Measurements from ENCODE around the gene SPATA32. TPM values are rescaled to one million over a fixed set of nuclear protein-coding genes. Genes with fewer than 3 reads are reported as not detected.

The SPATA32 gene
- total RNA-seq, 1 experiment from 2014 or later: 0.81 TPM

GRCh38 chr17:45277992-45278391 is 16.1 kb upstream of the SPATA32 start:
- no peak for DNase-seq
- H3K4me2 ChIP-seq (ENCODE audit: insufficient read depth, insufficient read length, low read length): no peak overlapping the region

More at GRCh38 chr17:45277992-45278391, 16.1 kb upstream of the SPATA32 start:
- no peaks in the 10 kb centered on the region for H3K4me1 ChIP-seq (ENCODE audit: insufficient read depth, low read length)
- Mint-ChIP-seq H3K36me3 (ENCODE audit: insufficient read depth in 1 of 3, low read depth in 3 of 3) (peaks cover 2 to 23% (median 12%) of the 10 kb centered on the region in 3 experiments; a peak in 5 of 7 replicates), H3K4me1 (peaks cover 7 to 13% of the 10 kb centered on the region in 2 experiments), H3K27me3 (ENCODE audit: low read depth) (no peaks in the 10 kb centered on the region), H3K4me3 (no peak overlapping the region), H3K9me3 (no peaks in the 10 kb centered on the region), H3K27ac (peak overlapping the region in 1 of 3 experiments; percentile 26; a peak in 2 of 7 replicates)
- no peak overlapping the region for H3K18ac ChIP-seq (ENCODE audit: insufficient read length, low read depth, low read length)
- no peaks in the 10 kb centered on the region for H3K79me1 ChIP-seq (ENCODE audit: insufficient read depth, low read depth, low read length, poor library complexity, severe bottlenecking)
- H3K14ac ChIP-seq (ENCODE audit: insufficient read depth, low read length): no peak overlapping the region
- TF ChIP-seq CTCF (conservative IDR thresholded peaks at IDR 0.05): no peak
- no CpG with 5 or more reads among the region's 7 CpGs for WGBS (ENCODE audit: extremely low coverage, insufficient read length, low lambda C conversion rate)
- no peaks in the 10 kb centered on the region for H3K79me2 ChIP-seq (ENCODE audit: insufficient read depth, low read length)
- H3K27me3 ChIP-seq (ENCODE audit: insufficient read depth, low read length): no peaks in the 10 kb centered on the region
- H3K23ac ChIP-seq (ENCODE audit: insufficient read length, low read depth, low read length): no peak overlapping the region
- H2AFZ ChIP-seq (ENCODE audit: low read length): no peak overlapping the region
- no peak overlapping the region for H2BK20ac ChIP-seq (ENCODE audit: low read depth, low read length, poor library complexity, severe bottlenecking)
- no peaks in the 10 kb centered on the region for H4K20me1 ChIP-seq (ENCODE audit: control insufficient read depth, insufficient read depth, insufficient read length)
- H2BK5ac ChIP-seq (ENCODE audit: insufficient read length, low read length): no peak overlapping the region
- H3K9me3 ChIP-seq (ENCODE audit: control insufficient read depth, low read depth, low read length): no peaks in the 10 kb centered on the region
- H3K23me2 ChIP-seq (ENCODE audit: insufficient read length, low read depth, low read length, poor library complexity, severe bottlenecking): no peaks in the 10 kb centered on the region
- H2BK120ac ChIP-seq (ENCODE audit: low read depth, low read length, poor library complexity, severe bottlenecking): no peak overlapping the region
- no peak overlapping the region for H4K5ac ChIP-seq (ENCODE audit: insufficient read length, low read depth, low read length)
- no peak overlapping the region for H2AK5ac ChIP-seq (ENCODE audit: insufficient read length, low read length)
- H3K4ac ChIP-seq (ENCODE audit: low read depth, low read length): no peak overlapping the region
- no peak overlapping the region for H3T11ph ChIP-seq (ENCODE audit: low read length)
- H3K56ac ChIP-seq (ENCODE audit: insufficient read length, low read depth, low read length): no peak overlapping the region
- H2BK12ac ChIP-seq (ENCODE audit: insufficient read length, low read depth, low read length): no peak overlapping the region
- H4K91ac ChIP-seq (ENCODE audit: insufficient read length, low read depth, low read length): no peak overlapping the region
- no peak overlapping the region for H2BK15ac ChIP-seq (ENCODE audit: low read depth, low read length)
- H3K9ac ChIP-seq (ENCODE audit: extremely low read depth, insufficient read length, low read length): no peak overlapping the region
- H4K8ac ChIP-seq (replicated peaks; ENCODE audit: insufficient read length, low read depth, low read length): no peak overlapping the region
- H3K27ac ChIP-seq (ENCODE audit: insufficient read length, low read depth, low read length): no peak overlapping the region
